ENCODE data around the gene TBX4. TPM values are rescaled to one million over a fixed set of nuclear protein-coding genes. Genes with fewer than 3 reads are reported as not detected.

The TBX4 gene
- total and polyA plus RNA-seq, 2 experiments from 2014 or later, result not detected

- Histone ChIP-seq H3K79me2 (ENCODE audit: insufficient read depth) (no peaks in the 10 kb centered on the region), H3K27me3 (replicated peaks; ENCODE audit: insufficient read depth) (peaks cover 4% of the 10 kb centered on the region), H3K9me3 (ENCODE audit: low read depth) (no peaks in the 10 kb centered on the region), H4K20me1 (ENCODE audit: insufficient read depth) (no peaks in the 10 kb centered on the region), H3K9me2 (ENCODE audit: insufficient read depth) (no peaks in the 10 kb centered on the region), H3K4me1 (ENCODE audit: insufficient read depth) (no peaks in the 10 kb centered on the region), H3K36me3 (ENCODE audit: low read depth) (no peaks in the 10 kb centered on the region), H3K9ac (no peak overlapping the region), H3K4me2 (ENCODE audit: unreplicated experiment) (no peak overlapping the region), H3K4me3 (no peak overlapping the region), H3F3A (ENCODE audit: insufficient read depth) (no peaks in the 10 kb centered on the region), H3K27ac (no peak overlapping the region), H2AFZ (peak overlapping the region; percentile 46; the same call in 1 of the 2 replicates)
- WGBS, 2 experiments (ENCODE audit: low coverage in 1 of 2, low lambda C conversion rate in 2 of 2, missing lambda C conversion rate in 2 of 2), result 67 to 68% methylated on average over 15 of the region's 15 CpGs
- TF ChIP-seq EZH2phosphoT487 (IDR thresholded peaks at IDR 0.05; ENCODE audit: insufficient read depth, low read depth) (no peak), EZH2 (IDR thresholded peaks at IDR 0.05; ENCODE audit: insufficient read depth, poor library complexity, severe bottlenecking) (no peak)
- in situ Hi-C loops (cut with MboI), result no loop called here
- peak; percentile 43 for DNase-seq
Measured at GRCh38 chr17:61467416-61468262, 15.4 kb downstream of the TBX4 start.

GRCh38 chr17:61468263-61468907, 16.2 kb downstream of the TBX4 start:
- H3K9ac ChIP-seq, result no peak overlapping the region
- H4K20me1 ChIP-seq (ENCODE audit: insufficient read depth), result no peaks in the 10 kb centered on the region
- H3K4me3 ChIP-seq, result no peak overlapping the region
- H3K4me2 ChIP-seq (ENCODE audit: unreplicated experiment), result no peak overlapping the region
- in situ Hi-C loops (cut with MboI), result no loop called here
- H3K4me1 ChIP-seq (ENCODE audit: insufficient read depth), result no peaks in the 10 kb centered on the region
- no peak overlapping the region for H3K27ac ChIP-seq
- no peaks in the 10 kb centered on the region for H3K27me3 ChIP-seq (replicated peaks; ENCODE audit: insufficient read depth)
- no peak for DNase-seq
- 73 to 74% methylated on average over 8 of the region's 8 CpGs for WGBS, 2 experiments (ENCODE audit: low coverage in 1 of 2, low lambda C conversion rate in 2 of 2, missing lambda C conversion rate in 2 of 2)
- H3K9me3 ChIP-seq (ENCODE audit: low read depth), result no peaks in the 10 kb centered on the region
- no peak overlapping the region; the same call in 1 of the 2 replicates for H2AFZ ChIP-seq
- TF ChIP-seq EZH2phosphoT487 (IDR thresholded peaks at IDR 0.05; ENCODE audit: insufficient read depth, low read depth) (no peak), EZH2 (IDR thresholded peaks at IDR 0.05; ENCODE audit: insufficient read depth, poor library complexity, severe bottlenecking) (no peak)
- no peaks in the 10 kb centered on the region for H3K36me3 ChIP-seq (ENCODE audit: low read depth)
- H3F3A ChIP-seq (ENCODE audit: insufficient read depth), result no peaks in the 10 kb centered on the region
- H3K9me2 ChIP-seq (ENCODE audit: insufficient read depth), result no peaks in the 10 kb centered on the region
- H3K79me2 ChIP-seq (ENCODE audit: insufficient read depth), result no peaks in the 10 kb centered on the region

GRCh38 chr17:61469474-61469873, 17.3 kb downstream of the TBX4 start:
- no peak overlapping the region for H3K27ac ChIP-seq
- in situ Hi-C loops (cut with MboI), result no loop called here
- no peak overlapping the region for H3K9ac ChIP-seq
- no peak overlapping the region for H3K4me2 ChIP-seq (ENCODE audit: unreplicated experiment)
- H3K4me3 ChIP-seq, result no peak overlapping the region
- WGBS, 2 experiments (ENCODE audit: low coverage in 1 of 2, low lambda C conversion rate in 2 of 2, missing lambda C conversion rate in 2 of 2), result 83 to 85% methylated on average over 6 of the region's 6 CpGs
- H2AFZ ChIP-seq, result no peak overlapping the region
- H3K79me2 ChIP-seq (ENCODE audit: insufficient read depth), result no peaks in the 10 kb centered on the region
- peaks cover 7% of the 10 kb centered on the region; the same call in 1 of the 2 replicates for H3F3A ChIP-seq (ENCODE audit: insufficient read depth)
- no peaks in the 10 kb centered on the region for H3K9me2 ChIP-seq (ENCODE audit: insufficient read depth)
- no peaks in the 10 kb centered on the region for H3K27me3 ChIP-seq (replicated peaks; ENCODE audit: insufficient read depth)
- TF ChIP-seq EZH2 (IDR thresholded peaks at IDR 0.05; ENCODE audit: insufficient read depth, poor library complexity, severe bottlenecking) (no peak), EZH2phosphoT487 (IDR thresholded peaks at IDR 0.05; ENCODE audit: insufficient read depth, low read depth) (no peak)
- DNase-seq, result no peak
- no peaks in the 10 kb centered on the region for H4K20me1 ChIP-seq (ENCODE audit: insufficient read depth)
- peaks cover 7% of the 10 kb centered on the region for H3K4me1 ChIP-seq (ENCODE audit: insufficient read depth)
- no peaks in the 10 kb centered on the region for H3K9me3 ChIP-seq (ENCODE audit: low read depth)
- no peaks in the 10 kb centered on the region for H3K36me3 ChIP-seq (ENCODE audit: low read depth)

DNA sequence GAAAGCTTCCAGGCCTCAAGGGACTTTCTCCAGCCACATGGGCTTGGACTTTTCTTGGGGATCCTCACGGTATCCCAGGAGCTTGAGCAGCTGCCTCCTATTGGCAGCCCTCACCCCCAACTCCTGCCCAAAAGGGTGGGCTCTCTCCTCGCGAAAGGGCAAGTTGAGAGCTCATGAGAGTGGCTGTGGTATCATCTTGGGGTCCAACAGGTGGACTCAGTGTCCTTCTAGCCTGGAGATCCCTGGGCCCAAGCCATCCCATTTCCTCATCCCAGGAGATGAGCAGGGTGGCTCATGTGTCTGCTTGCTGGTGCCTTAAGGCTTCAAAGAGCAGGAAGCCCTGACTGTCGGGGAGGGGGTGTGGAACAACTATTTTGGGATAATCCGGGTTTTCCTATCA, 17.7 kb downstream of the TBX4 start:
- no peaks in the 10 kb centered on the region for H3K79me2 ChIP-seq (ENCODE audit: insufficient read depth)
- DNase-seq, result no peak
- no peaks in the 10 kb centered on the region for H3K36me3 ChIP-seq (ENCODE audit: low read depth)
- no peak for TF ChIP-seq EZH2 (IDR thresholded peaks at IDR 0.05; ENCODE audit: insufficient read depth, poor library complexity, severe bottlenecking)
- no peak for TF ChIP-seq EZH2phosphoT487 (IDR thresholded peaks at IDR 0.05; ENCODE audit: insufficient read depth, low read depth)
- H3K4me3 ChIP-seq, result no peak overlapping the region
- no peaks in the 10 kb centered on the region for H4K20me1 ChIP-seq (ENCODE audit: insufficient read depth)
- no peak overlapping the region for H2AFZ ChIP-seq
- H3K9me2 ChIP-seq (ENCODE audit: insufficient read depth), result no peaks in the 10 kb centered on the region
- peaks cover 11% of the 10 kb centered on the region; the same call in 1 of the 2 replicates for H3F3A ChIP-seq (ENCODE audit: insufficient read depth)
- H3K27ac ChIP-seq, result no peak overlapping the region
- in situ Hi-C loops (cut with MboI), result no loop called here
- WGBS, 2 experiments (ENCODE audit: low coverage in 1 of 2, low lambda C conversion rate in 2 of 2, missing lambda C conversion rate in 2 of 2), result 73 to 86% methylated on average over 5 of the region's 5 CpGs
- no peak overlapping the region for H3K4me2 ChIP-seq (ENCODE audit: unreplicated experiment)
- no peaks in the 10 kb centered on the region for H3K9me3 ChIP-seq (ENCODE audit: low read depth)
- no peak overlapping the region for H3K9ac ChIP-seq
- no peaks in the 10 kb centered on the region for H3K27me3 ChIP-seq (replicated peaks; ENCODE audit: insufficient read depth)
- peaks cover 12% of the 10 kb centered on the region for H3K4me1 ChIP-seq (ENCODE audit: insufficient read depth)
